GM18520 (cell line): Measurements from ENCODE around the gene ARHGAP26.

Source experiments
- ATAC-seq: cut with Tn5 transposase; IDR thresholded peaks from one replicate; pipeline ENCODE4 v1.9.1; 2021; ENCODE audit not compliant: unreplicated experiment

ARHGAP26 gene

GRCh38 chr5:143056339-143056704 lies 286.1 kb downstream of the ARHGAP26 start:
- no peak for ATAC-seq

- ATAC-seq, result peak; percentile 32
These were observed 286.8 kb downstream of the ARHGAP26 start for GRCh38 chr5:143056792-143057579.

- ATAC-seq, result no peak
These were observed 287.4 kb downstream of the ARHGAP26 start for GRCh38 chr5:143057580-143057999.

GRCh38 chr5:143059355-143059754 lies 289.2 kb downstream of the ARHGAP26 start:
- no peak for ATAC-seq

- ATAC-seq, result no peak
These were observed 290.0 kb downstream of the ARHGAP26 start for GRCh38 chr5:143059976-143060765.

GRCh38 chr5:143061161-143061945 lies 291.2 kb downstream of the ARHGAP26 start:
- ATAC-seq, result no peak

- no peak for ATAC-seq
These were observed 292.2 kb downstream of the ARHGAP26 start for GRCh38 chr5:143062379-143062778.

GRCh38 chr5:143063175-143063970 lies 293.2 kb downstream of the ARHGAP26 start:
- ATAC-seq, result no peak

- no peak for ATAC-seq
These were observed 294.1 kb downstream of the ARHGAP26 start for GRCh38 chr5:143064218-143064641.

GRCh38 chr5:143064676-143065075 lies 294.5 kb downstream of the ARHGAP26 start:
- no peak for ATAC-seq

GRCh38 chr5:143065185-143065965 lies 295.2 kb downstream of the ARHGAP26 start:
- ATAC-seq, result no peak

GRCh38 chr5:143065996-143066522 lies 295.9 kb downstream of the ARHGAP26 start:
- ATAC-seq, result no peak

GRCh38 chr5:143066556-143067281 lies 296.5 kb downstream of the ARHGAP26 start:
- no peak for ATAC-seq

GRCh38 chr5:143068712-143069111 lies 298.5 kb downstream of the ARHGAP26 start:
- ATAC-seq, result no peak

- no peak for ATAC-seq
These were observed 301.8 kb downstream of the ARHGAP26 start for GRCh38 chr5:143071927-143072326.

- no peak for ATAC-seq
These were observed 302.6 kb downstream of the ARHGAP26 start for GRCh38 chr5:143072734-143073133.

GRCh38 chr5:143073766-143074165 lies 303.6 kb downstream of the ARHGAP26 start:
- ATAC-seq, result no peak

GRCh38 chr5:143074414-143074996 lies 304.3 kb downstream of the ARHGAP26 start:
- ATAC-seq, result no peak
